ENCODE measurements around the gene POP4. TPM values are rescaled to one million over a fixed set of nuclear protein-coding genes. Genes with fewer than 3 reads are reported as not detected.

The POP4 gene
- polyA plus RNA-seq, 1 donor, result 43.7 TPM

GRCh38 chr19:29634002-29634401 is 27.9 kb downstream of the POP4 start:
- DNase-seq, result no peak

GRCh38 chr19:29634423-29635130 is 28.5 kb downstream of the POP4 start:
- DNase-seq, result no peak

GRCh38 chr19:29635963-29636362 is 29.9 kb downstream of the POP4 start:
- DNase-seq, result no peak

GRCh38 chr19:29636553-29637360 is 30.7 kb downstream of the POP4 start:
- no peak for DNase-seq

GRCh38 chr19:29639086-29639485 is 33.0 kb downstream of the POP4 start:
- DNase-seq, result no peak

- no peak for DNase-seq
Measured at GRCh38 chr19:29640231-29640630, 34.1 kb downstream of the POP4 start.

- no peak for DNase-seq
Measured at GRCh38 chr19:29641597-29641996, 35.5 kb downstream of the POP4 start.

- no peak for DNase-seq
Measured at GRCh38 chr19:29643361-29643935, 37.4 kb downstream of the POP4 start.

- no peak for DNase-seq
Measured at GRCh38 chr19:29644210-29644609, 38.1 kb downstream of the POP4 start.

GRCh38 chr19:29645491-29645867 is 39.4 kb downstream of the POP4 start:
- no peak for DNase-seq

- DNase-seq, result no peak
Measured at GRCh38 chr19:29645911-29646310, 39.8 kb downstream of the POP4 start.

GRCh38 chr19:29650772-29651387 is 44.8 kb downstream of the POP4 start:
- DNase-seq, result no peak

GRCh38 chr19:29651622-29652394 is 45.7 kb downstream of the POP4 start:
- DNase-seq, result no peak

- DNase-seq, result no peak
Measured at GRCh38 chr19:29653398-29653797, 47.3 kb downstream of the POP4 start.

GRCh38 chr19:29655648-29656335 is 49.7 kb downstream of the POP4 start:
- DNase-seq, result no peak

- DNase-seq, result no peak
Measured at GRCh38 chr19:29658221-29658991, 52.3 kb downstream of the POP4 start.

GRCh38 chr19:29660835-29661234 is 54.8 kb downstream of the POP4 start:
- no peak for DNase-seq

- DNase-seq, result no peak
Measured at GRCh38 chr19:29662278-29662603, 56.2 kb downstream of the POP4 start.

GRCh38 chr19:29662604-29663404 is 56.7 kb downstream of the POP4 start:
- DNase-seq, result peak; percentile 83

Data from hindlimb muscle (tissue), 1 donor.